Raji (cell line): ENCODE measurements around the gene TRIP11.

ENCODE experiments used
- POLR2A ChIP-seq: IDR thresholded peaks from 2 replicates; pipeline ENCODE4 v1.6.1; 2011; ENCODE audit warnings: low read depth, low read length, control low read depth; ENCODE audit not compliant: insufficient read depth

The TRIP11 gene

GRCh38 chr14:91942946-91943345 is 96.9 kb downstream of the TRIP11 start:
- TF ChIP-seq POLR2A = no peak

- TF ChIP-seq POLR2A = no peak
Observed at GRCh38 chr14:91942128-91942527, 97.7 kb downstream of the TRIP11 start.

- no peak for TF ChIP-seq POLR2A
Observed at GRCh38 chr14:91940209-91940608, 99.7 kb downstream of the TRIP11 start.

GRCh38 chr14:91935586-91935985 is 104.3 kb downstream of the TRIP11 start:
- TF ChIP-seq POLR2A = no peak

GRCh38 chr14:91934554-91935285 is 105.1 kb downstream of the TRIP11 start:
- no peak for TF ChIP-seq POLR2A

- no peak for TF ChIP-seq POLR2A
Observed at GRCh38 chr14:91931478-91932088, 108.3 kb downstream of the TRIP11 start.

GRCh38 chr14:91929700-91930099 is 110.2 kb downstream of the TRIP11 start:
- no peak for TF ChIP-seq POLR2A

- no peak for TF ChIP-seq POLR2A
Observed at GRCh38 chr14:91927800-91928199, 112.1 kb downstream of the TRIP11 start.

GRCh38 chr14:91927191-91927590 is 112.7 kb downstream of the TRIP11 start:
- no peak for TF ChIP-seq POLR2A

GRCh38 chr14:91926131-91926890 is 113.5 kb downstream of the TRIP11 start:
- no peak for TF ChIP-seq POLR2A

GRCh38 chr14:91925727-91926121 is 114.1 kb downstream of the TRIP11 start:
- TF ChIP-seq POLR2A = no peak

- no peak for TF ChIP-seq POLR2A
Observed at GRCh38 chr14:91925001-91925726, 114.7 kb downstream of the TRIP11 start.

- TF ChIP-seq POLR2A = no peak
Observed at GRCh38 chr14:91920526-91920925, 119.3 kb downstream of the TRIP11 start.

GRCh38 chr14:91919814-91920213 is 120.0 kb downstream of the TRIP11 start:
- TF ChIP-seq POLR2A = no peak

GRCh38 chr14:91918186-91918883 is 121.5 kb downstream of the TRIP11 start:
- TF ChIP-seq POLR2A = no peak
